ENCODE measurements around the gene IPCEF1.

IPCEF1 gene

DNA sequence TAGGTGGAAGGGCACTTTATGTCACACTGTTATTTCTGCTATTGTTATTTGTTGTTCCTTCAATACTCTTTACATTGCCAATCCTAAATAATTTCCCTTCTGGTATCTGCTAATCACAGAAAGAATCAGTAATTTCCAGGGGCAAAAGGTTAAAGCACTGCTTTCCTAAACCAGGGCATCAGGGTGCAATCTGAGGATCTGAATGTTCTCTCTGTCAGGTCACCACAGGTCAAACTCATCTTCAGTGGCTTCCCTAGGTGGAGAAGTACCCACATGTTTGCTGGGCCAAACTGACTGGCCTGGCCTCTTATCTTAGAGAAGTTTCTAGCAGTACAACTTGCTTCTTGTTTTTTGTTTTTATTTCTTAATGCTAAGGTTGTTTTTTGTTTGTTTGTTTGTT, 198.9 kb downstream of the IPCEF1 start:
- TF ChIP-seq, protein P1, sequence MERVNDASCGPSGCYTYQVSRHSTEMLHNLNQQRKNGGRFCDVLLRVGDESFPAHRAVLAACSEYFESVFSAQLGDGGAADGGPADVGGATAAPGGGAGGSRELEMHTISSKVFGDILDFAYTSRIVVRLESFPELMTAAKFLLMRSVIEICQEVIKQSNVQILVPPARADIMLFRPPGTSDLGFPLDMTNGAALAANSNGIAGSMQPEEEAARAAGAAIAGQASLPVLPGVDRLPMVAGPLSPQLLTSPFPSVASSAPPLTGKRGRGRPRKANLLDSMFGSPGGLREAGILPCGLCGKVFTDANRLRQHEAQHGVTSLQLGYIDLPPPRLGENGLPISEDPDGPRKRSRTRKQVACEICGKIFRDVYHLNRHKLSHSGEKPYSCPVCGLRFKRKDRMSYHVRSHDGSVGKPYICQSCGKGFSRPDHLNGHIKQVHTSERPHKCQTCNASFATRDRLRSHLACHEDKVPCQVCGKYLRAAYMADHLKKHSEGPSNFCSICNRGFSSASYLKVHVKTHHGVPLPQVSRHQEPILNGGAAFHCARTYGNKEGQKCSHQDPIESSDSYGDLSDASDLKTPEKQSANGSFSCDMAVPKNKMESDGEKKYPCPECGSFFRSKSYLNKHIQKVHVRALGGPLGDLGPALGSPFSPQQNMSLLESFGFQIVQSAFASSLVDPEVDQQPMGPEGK (CRISPR knock-in tag; IDR thresholded peaks at IDR 0.05; ENCODE audit: borderline replicate concordance), result no peak
- TF ChIP-seq TOX (CRISPR knock-in tag; IDR thresholded peaks at IDR 0.05; ENCODE audit: borderline replicate concordance) (no peak), TCF4 (CRISPR knock-in tag; IDR thresholded peaks at IDR 0.05; ENCODE audit: borderline replicate concordance) (no peak), ZC3H10 (CRISPR knock-in tag; IDR thresholded peaks at IDR 0.05) (no peak), GLIS3 (CRISPR knock-in tag; IDR thresholded peaks at IDR 0.05) (no peak), ZNF565 (CRISPR knock-in tag; conservative IDR thresholded peaks at IDR 0.05; ENCODE audit: low read depth) (no peak), ESRRG (CRISPR knock-in tag; IDR thresholded peaks at IDR 0.05) (no peak)
- TF ChIP-seq, protein P2, sequence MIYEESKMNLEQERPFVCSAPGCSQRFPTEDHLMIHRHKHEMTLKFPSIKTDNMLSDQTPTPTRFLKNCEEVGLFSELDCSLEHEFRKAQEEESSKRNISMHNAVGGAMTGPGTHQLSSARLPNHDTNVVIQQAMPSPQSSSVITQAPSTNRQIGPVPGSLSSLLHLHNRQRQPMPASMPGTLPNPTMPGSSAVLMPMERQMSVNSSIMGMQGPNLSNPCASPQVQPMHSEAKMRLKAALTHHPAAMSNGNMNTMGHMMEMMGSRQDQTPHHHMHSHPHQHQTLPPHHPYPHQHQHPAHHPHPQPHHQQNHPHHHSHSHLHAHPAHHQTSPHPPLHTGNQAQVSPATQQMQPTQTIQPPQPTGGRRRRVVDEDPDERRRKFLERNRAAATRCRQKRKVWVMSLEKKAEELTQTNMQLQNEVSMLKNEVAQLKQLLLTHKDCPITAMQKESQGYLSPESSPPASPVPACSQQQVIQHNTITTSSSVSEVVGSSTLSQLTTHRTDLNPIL (CRISPR knock-in tag; IDR thresholded peaks at IDR 0.05; ENCODE audit: low read depth), result no peak
- no peak for ATAC-seq

DNA sequence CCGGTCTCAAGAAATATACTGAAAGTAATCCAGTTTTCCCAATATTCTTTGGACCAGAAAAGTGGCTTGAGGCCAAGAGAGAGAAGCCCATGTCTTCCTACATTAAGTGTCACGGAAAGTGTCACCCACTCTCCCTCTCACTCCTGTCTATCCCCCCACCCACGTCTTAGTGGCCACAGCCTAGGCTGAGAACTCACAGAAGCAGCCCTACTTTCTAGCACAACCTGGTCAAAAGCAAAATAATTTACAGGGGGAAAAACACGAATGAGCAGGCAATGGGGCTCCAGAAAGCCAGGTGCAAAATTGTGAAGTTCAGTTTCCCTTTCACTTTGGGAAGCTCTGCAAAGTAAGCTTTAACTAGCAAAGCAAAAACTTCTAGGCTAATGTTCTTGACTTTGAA, 199.5 kb downstream of the IPCEF1 start:
- no peak for ATAC-seq
- no peak for TF ChIP-seq PPARA (CRISPR knock-in tag; IDR thresholded peaks at IDR 0.05; ENCODE audit: borderline replicate concordance)
- no peak for TF ChIP-seq ARNTL (CRISPR knock-in tag; IDR thresholded peaks at IDR 0.05; ENCODE audit: borderline replicate concordance, low read depth)
- TF ChIP-seq ZFP3 (CRISPR knock-in tag; IDR thresholded peaks at IDR 0.05), result no peak
- TF ChIP-seq, protein P1 (CRISPR knock-in tag; IDR thresholded peaks at IDR 0.05; ENCODE audit: borderline replicate concordance), result no peak
- TF ChIP-seq ZC3H10 (CRISPR knock-in tag; IDR thresholded peaks at IDR 0.05), result no peak
- TF ChIP-seq ESRRG (CRISPR knock-in tag; IDR thresholded peaks at IDR 0.05), result no peak
- TF ChIP-seq ZNF70 (CRISPR knock-in tag; IDR thresholded peaks at IDR 0.05), result no peak
- TF ChIP-seq, protein P3, sequence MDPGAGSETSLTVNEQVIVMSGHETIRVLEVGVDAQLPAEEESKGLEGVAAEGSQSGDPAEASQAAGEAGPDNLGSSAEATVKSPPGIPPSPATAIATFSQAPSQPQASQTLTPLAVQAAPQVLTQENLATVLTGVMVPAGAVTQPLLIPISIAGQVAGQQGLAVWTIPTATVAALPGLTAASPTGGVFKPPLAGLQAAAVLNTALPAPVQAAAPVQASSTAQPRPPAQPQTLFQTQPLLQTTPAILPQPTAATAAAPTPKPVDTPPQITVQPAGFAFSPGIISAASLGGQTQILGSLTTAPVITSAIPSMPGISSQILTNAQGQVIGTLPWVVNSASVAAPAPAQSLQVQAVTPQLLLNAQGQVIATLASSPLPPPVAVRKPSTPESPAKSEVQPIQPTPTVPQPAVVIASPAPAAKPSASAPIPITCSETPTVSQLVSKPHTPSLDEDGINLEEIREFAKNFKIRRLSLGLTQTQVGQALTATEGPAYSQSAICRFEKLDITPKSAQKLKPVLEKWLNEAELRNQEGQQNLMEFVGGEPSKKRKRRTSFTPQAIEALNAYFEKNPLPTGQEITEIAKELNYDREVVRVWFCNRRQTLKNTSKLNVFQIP (CRISPR knock-in tag; IDR thresholded peaks at IDR 0.05; ENCODE audit: borderline replicate concordance, low read depth), result no peak
- TF ChIP-seq, protein P4, sequence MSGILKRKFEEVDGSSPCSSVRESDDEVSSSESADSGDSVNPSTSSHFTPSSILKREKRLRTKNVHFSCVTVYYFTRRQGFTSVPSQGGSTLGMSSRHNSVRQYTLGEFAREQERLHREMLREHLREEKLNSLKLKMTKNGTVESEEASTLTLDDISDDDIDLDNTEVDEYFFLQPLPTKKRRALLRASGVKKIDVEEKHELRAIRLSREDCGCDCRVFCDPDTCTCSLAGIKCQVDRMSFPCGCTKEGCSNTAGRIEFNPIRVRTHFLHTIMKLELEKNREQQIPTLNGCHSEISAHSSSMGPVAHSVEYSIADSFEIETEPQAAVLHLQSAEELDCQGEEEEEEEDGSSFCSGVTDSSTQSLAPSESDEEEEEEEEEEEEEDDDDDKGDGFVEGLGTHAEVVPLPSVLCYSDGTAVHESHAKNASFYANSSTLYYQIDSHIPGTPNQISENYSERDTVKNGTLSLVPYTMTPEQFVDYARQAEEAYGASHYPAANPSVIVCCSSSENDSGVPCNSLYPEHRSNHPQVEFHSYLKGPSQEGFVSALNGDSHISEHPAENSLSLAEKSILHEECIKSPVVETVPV (CRISPR knock-in tag; IDR thresholded peaks at IDR 0.05), result no peak
- no peak for TF ChIP-seq CSDC2 (CRISPR knock-in tag; IDR thresholded peaks at IDR 0.05)
- TF ChIP-seq, protein P5, sequence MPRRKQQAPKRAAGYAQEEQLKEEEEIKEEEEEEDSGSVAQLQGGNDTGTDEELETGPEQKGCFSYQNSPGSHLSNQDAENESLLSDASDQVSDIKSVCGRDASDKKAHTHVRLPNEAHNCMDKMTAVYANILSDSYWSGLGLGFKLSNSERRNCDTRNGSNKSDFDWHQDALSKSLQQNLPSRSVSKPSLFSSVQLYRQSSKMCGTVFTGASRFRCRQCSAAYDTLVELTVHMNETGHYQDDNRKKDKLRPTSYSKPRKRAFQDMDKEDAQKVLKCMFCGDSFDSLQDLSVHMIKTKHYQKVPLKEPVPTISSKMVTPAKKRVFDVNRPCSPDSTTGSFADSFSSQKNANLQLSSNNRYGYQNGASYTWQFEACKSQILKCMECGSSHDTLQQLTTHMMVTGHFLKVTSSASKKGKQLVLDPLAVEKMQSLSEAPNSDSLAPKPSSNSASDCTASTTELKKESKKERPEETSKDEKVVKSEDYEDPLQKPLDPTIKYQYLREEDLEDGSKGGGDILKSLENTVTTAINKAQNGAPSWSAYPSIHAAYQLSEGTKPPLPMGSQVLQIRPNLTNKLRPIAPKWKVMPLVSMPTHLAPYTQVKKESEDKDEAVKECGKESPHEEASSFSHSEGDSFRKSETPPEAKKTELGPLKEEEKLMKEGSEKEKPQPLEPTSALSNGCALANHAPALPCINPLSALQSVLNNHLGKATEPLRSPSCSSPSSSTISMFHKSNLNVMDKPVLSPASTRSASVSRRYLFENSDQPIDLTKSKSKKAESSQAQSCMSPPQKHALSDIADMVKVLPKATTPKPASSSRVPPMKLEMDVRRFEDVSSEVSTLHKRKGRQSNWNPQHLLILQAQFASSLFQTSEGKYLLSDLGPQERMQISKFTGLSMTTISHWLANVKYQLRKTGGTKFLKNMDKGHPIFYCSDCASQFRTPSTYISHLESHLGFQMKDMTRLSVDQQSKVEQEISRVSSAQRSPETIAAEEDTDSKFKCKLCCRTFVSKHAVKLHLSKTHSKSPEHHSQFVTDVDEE (CRISPR knock-in tag; IDR thresholded peaks at IDR 0.05), result no peak
- TF ChIP-seq TCF4 (CRISPR knock-in tag; IDR thresholded peaks at IDR 0.05; ENCODE audit: borderline replicate concordance), result no peak
- TF ChIP-seq GLIS3 (CRISPR knock-in tag; IDR thresholded peaks at IDR 0.05), result no peak
- no peak for TF ChIP-seq TOX (CRISPR knock-in tag; IDR thresholded peaks at IDR 0.05; ENCODE audit: borderline replicate concordance)
- no peak for TF ChIP-seq ZNF8 (CRISPR knock-in tag; IDR thresholded peaks at IDR 0.05)
